G401.6 (cell line): Measurements from ENCODE around the gene RCAN2.

Experiments
- FAIRE-seq: peaks from 2 replicates; lab custom pipeline; 2012; peaks lifted over from hg19 to GRCh38; lab: Jason Lieb, UNC

RCAN2 gene

DNA sequence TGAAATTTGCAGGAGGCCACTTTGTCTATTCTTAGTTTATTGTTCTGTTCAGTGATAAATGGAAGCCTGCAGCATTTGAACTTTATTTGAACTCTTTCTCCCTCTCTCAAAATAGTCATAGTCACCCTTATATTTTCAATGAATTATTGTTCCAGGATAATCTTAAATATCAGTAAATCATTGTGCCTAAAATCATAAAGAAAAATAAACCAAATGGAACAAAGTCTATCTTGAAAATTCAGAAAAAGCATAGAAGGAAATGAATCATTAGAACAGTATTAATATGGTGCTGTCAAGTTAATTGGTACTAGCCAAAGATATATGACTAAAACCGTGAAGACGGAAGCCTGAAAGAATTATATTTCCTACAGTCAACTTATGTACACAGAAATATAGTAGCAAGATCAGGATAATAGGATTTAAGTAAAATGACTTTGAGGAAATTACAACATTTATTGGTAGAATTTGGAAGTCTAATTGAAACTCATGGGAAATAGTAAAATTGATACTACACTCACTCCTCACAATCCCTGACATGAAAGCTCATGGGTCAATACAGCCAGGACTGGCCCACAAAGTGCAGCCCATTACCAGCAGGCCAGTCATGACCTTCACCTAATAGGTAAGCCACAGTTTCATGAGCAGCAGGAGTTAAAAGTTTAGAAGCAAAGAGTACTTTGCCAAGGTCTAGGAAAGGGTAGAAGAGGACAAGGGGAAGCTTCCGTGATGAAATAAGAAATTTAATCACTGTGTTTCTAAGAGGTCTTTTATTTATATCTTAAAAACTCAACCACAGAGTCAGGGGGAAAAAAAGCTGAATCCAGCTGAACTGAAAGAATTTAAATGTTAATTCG lies 200.6 kb downstream of the RCAN2 start:
- FAIRE-seq, result no peak

DNA sequence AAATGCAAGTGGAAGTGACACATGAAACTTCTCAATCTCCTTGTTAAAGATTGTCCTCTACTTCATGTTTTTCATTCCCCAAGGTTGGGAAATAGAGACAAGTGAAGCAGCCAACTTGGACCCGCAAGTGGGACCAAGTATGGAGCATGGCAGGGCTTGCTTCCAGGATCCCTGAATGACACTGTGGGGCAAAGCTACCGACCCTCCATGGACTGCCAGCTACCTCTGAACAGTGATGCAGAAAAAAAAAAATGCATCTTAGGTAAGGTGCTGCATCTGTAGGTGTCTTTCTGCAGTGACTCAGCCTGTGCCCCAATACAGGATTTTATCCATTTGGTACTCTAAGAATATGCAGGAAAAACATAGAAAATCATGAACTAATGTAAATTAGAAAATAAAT lies 201.4 kb downstream of the RCAN2 start:
- FAIRE-seq, result no peak

DNA sequence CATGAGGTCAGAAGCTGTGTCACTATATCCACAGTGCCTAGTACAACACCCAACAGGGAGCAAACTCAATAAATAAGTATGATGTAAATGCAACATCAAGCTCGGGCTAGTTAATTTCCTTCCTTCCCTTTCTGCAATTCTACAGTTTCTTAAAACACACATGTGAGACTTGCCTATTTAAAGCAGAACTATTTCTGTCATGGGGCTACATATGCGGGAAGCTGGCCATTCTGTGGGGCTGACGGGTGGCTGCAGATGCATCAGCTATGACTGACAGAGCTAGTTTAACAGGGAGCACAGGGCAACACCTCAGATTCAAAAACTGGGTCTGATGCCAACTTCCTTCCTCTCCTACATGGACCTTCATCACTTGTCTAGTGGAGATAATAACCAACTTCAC lies 202.4 kb downstream of the RCAN2 start:
- no peak for FAIRE-seq

DNA sequence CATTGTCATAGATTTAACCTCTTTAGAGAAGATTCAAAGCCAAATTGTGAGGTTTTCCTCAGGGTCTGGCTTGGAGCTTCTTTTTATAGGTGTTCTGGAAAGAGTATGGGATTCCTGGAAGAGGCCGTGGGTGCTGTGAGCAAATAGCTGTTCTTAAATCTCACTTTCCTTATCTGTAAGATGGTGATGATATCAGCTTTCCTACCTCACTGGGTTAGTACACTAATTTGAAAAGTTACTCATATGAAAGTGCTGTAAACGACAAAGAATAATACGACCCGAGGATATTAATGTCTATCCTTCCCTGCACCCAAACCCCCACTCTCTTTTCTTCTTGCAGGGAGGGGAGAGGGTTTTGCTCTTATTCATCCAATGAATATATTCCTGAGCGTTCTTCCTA lies 203.6 kb downstream of the RCAN2 start:
- no peak for FAIRE-seq

DNA sequence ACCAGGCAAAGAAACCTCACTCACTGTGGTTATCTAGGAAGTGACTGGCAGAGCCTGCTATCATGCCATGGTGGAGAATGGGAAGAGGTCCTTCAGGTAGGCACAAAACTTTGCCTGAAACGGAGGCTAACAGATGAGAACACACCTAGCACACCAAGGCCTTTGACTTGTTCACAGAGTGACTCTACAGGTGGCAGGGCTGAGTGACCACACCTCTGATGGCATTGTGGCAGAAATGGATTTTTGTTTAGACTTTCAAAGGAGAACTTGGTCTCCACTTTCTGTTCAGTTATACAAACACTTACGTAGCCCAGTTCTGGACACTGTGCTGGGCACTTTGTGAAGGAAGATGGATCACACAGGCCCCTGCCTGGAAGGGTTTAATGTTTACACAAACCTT lies 204.2 kb downstream of the RCAN2 start:
- no peak for FAIRE-seq

DNA sequence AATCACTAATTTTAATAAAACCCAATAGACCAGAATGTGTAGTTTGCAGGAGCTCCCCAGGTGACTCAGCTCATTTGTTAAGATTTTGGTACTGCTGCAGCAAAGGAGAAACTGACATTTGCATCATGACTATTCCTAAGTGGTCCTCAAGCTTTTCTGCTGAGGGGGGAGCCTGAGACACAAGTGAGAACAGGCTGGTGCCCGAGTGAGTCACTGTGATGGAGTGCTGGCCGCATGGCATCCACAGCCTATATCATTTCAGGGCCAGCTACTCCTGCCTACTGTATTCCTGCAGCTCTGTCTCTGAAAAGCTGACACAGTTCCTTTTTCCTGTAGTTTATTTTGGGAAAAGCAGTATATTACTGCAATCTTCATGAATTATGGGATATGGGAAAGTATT lies 206.8 kb downstream of the RCAN2 start:
- FAIRE-seq, result no peak

DNA sequence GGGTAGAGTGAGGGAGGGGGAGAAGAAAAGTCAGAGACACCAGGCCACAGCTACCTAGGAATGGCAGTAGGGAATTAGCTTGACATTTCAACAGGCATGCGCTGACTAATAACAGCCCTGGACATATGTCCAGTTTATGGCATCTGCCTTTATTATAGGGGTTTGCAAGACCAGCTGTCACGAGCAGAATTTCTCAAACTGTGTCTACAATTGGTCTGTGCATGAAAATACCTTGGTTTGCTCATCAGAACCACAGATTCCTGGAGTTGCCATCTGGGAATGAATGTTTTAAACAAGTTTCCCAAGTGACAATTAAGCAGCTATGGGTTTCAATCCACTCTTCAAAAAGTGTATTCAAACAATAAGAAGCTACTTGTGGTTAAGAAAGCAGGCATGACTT lies 210.1 kb downstream of the RCAN2 start:
- FAIRE-seq, result no peak

DNA sequence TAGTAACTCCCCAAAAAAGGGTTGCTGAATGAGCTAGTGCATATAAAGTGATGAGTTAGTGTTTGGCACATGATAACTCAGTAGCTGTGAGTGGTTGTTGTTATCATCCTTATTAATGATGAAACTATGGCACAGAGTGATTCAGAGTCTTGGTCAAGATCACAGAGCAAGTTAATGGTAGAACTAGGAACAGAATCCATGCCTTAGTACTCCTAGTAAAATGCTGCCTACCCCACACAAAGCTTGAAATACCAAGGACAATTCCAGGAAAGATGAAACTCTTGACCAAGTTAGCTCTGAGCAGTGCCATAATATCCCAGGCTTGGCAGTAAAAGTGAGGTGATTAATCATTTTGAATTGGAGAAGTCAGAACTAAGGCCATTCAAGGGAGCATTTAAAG lies 211.4 kb downstream of the RCAN2 start:
- FAIRE-seq, result no peak

DNA sequence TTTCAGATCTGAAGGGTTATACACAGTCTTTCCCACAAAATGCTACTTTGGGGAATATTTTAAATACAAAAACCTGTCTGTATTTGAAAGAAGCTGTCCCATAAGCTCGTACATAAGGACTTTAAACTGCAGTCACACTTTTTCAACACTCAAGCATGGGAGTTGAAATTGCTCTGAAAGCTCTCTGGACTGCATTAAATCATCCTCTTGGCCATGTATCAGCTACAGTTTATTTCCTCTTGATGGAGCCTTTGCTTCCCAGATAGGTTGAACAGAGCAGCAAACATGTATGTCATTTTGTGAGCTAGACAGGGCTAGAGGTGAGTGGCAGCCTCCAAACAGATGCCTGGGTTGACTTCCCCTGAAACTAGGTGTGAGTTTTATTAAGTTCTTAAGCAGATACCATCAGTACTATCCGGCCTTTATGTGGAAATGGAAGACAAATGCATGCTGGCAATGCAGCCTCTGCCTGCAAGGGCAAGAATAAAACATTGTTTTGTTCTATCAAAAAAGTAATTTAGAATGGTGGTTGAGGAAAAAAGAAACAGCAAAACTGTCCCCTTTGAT lies 214.6 kb downstream of the RCAN2 start:
- FAIRE-seq, result no peak

DNA sequence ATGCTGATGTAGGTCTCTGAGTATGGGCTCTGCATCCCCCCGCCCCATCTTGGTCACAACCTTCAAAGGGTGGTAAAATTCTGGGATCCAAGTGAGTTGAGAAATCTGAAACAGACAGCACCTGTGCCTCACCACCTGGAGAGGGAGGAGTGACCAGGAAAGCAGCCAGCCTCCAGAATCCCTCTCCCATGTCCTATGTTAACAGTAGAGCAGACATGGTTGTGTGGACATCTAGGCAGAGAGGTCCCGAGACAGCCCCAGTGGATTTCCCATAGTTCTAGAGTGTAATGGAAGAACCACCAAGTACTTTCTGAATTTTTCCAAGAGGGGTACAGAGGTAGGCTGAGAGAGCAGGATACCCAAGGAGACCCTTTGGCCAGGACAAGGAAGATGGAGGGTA lies 216.7 kb downstream of the RCAN2 start:
- FAIRE-seq, result no peak

DNA sequence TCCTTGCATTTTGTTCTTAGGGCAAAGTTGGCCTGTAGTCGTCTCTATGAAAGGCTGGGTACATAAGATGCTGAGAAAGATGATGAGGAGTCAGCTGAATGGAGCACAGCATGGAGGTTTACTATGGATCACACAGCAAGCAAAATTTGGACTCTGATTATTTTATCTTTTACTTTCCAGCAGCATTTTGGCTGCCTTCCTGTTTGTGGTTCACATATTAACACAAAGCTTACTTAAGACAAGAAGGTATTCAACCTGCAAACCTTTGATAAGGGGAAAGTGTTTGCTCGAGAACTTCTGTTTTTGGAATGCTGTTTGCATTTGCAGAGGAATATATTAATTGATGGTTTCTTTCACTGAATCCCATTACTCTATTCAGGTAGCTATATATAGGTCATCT lies 217.3 kb downstream of the RCAN2 start:
- FAIRE-seq, result no peak

DNA sequence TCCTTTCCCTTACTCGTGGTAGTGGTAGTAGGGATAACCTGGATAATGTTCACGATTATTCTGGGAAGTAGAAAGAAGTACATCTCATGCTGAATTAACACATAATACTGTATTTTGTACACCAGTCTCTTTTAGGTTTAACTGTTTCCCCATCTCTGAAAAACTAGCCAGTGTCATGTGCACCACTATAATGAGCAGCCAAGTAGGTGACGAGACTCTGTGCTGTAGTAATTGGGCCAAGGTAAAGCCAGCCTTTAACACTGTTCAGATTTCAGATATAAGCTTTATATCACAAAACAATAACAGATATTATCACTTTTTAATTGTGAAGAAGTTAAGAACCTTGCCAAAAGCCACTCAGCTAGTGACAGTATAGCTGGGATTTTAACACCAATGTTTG lies 219.5 kb downstream of the RCAN2 start:
- no peak for FAIRE-seq

DNA sequence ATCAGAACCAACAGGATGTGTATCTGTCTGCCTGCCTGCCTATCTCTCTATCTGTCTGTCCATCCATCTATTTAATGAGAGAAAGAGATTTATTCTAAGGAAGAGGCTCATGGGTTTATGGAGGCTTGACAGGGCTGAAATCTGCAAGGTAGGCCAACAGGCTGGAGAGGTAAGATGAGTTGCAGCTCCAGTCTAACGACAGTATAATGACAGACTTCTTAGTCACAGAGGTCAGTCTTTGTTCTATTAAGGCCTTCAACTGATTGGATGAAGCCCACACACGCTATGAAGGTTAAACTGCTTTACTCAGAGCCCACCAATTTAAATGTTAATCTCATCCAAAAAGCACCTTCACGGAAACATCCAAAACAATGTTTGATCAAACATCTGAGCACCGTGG lies 220.1 kb downstream of the RCAN2 start:
- no peak for FAIRE-seq

DNA sequence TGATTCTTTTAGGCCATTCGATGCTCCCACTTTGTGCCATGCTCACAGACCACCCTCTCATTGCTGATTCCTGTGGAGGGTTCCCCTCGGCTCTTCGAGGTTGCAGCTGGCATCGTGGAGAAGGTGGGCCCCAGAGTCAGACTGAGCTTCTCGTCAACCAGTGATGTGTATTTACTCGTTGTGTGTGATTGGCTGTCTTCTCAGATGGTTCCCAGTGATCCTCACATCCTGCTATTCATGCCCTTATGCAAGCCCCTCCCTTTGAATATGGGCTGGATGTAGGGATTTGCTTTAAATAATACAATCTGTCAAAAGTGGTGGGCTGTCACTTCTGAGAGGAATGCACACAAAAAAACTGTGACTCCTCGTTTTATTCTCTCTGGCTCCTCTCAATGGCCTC lies 220.9 kb downstream of the RCAN2 start:
- FAIRE-seq, result no peak

DNA sequence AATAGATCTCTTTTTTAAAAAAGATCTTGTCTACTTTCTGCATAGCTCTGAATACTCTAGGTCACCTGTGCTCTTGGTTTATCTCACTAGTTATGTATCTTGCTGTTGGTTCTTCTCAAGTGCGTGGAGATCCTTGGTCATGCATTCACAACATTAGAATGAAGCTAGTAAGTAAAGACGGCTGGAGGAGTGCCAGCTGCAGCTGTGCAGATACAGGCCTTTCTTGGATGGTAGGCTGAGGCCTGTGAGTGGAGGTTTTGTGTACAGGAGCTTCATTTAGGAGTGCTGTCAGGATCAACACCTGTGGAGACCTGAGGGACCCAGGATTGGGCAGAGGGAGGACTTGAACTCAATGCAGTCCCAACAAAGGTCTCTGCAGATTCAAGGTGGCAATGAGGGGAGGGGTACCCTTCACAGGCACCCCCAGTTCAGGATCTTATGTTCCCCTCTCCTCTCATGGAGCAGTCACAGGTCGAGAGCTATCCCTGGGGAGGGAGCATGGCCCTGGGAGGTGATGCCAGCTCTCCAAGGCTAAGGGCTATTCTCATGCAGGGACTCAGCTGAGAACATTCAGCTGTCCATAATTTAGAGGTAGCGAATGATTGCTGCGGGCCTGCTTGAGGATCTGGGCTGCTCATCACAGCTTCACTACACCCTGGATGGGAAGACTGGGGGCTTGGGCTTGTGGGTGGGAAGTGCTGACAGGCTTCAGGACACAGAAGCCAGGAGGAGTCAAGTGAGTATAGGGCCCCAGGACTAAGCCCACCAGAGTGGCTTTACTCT lies 221.6 kb downstream of the RCAN2 start:
- FAIRE-seq, result no peak

DNA sequence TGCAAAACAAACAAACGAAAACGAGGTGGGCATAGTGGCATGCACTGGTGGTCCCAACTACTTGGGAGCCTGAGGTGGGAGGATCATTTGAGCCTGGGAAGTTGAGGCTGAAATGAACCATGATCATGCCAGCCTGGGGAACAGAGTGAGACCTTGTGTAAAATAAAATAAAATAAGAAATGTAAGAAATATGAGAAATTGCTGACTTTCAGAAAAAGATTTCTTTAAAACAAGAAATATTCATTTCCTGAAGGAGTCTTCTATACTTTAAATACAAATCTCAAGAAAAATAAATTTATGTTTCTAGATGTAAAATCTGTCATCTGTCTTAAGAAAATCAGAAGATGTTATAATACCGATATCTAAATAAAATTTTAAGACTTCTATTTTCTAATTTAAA lies 223.7 kb downstream of the RCAN2 start:
- FAIRE-seq, result no peak

DNA sequence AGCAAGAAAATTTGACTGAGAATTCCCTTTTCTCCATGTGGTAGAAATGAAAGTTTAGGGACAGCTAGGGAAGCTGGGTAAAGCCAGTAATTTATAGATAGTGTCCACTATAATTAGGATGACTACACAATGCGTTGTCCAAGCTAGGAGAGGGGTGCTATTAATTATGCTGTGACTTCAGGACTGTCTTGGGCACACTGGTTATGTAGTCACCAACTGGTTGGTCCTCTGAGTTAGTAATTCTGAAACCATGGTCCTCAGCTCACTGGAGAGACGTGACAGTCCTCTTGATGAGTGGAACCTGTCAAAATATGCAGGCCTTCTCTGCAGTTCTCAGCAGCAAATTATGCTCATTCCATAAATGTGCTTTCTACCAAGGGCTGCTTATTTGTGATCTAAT lies 225.9 kb downstream of the RCAN2 start:
- FAIRE-seq, result no peak

DNA sequence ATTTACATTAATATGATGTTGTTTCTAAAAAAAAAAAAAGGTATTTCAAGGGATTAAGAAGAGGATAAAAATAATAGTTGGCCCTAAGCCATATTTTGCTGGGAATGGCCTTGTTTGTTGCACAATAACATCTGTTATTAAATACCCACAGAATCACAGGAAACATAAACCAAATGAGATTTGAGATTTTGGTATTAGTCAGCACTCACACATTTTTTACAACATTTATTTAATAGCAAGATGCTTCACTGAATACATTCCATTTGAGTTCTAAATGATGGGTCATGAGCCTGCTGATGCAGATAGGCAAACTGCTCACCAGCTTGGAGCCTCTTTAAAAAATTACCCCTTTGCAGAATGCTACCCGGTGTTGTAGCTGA lies 227.6 kb downstream of the RCAN2 start:
- FAIRE-seq, result no peak

DNA sequence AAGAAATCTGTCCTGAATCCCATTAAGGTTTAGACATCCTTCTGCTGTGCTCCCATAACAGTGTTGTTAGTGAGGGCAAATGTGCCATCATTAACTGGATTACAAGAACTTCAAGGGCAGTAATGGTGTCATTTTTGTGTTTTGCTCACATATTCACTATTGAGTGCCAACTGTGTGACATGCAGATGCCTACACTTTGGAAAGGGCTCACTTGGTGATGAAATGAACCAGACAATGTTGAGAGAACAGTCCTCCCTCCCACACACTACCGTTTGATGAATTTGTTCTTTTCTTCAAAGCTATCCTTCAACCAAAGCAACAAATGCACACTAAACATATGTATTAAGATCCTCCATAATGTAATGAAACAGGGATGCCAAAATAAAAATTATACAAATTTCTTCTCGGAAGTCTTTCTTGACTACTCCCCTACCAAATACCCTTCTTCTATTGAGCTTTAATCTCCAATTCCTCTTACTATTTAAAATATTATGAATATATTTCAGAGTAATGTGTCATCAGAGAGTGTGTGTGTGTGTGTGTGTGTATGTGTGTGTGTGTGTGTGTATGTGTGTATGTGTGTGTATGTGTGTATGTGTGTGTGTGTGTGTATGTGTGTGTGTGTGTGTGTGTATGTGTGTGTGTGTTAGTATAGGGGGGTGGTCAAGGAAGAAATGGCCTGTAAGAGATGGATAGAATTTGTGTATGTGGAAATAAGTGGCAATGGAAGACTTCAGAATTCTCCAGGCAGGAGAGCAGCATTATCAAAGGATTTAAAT lies 228.1 kb downstream of the RCAN2 start:
- no peak for FAIRE-seq

DNA sequence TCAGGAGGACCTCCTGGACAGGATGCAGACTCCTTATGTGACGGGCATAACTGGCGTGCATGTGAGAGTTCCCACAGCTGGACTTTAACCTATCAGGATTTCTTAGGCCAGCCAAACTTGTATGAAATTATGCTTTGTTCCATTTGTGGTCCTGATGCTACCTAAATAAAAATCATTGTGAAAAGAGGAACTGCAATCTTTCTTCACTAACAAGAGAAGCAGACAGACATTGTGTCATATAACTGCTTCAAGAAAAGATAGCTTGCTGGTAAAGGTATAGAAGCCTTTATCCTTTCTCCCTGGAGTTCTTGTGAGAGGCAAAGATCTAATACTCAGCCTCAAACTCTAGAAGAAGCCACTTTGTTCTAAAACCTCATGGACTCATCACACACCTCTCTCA lies 233.0 kb downstream of the RCAN2 start:
- FAIRE-seq, result no peak

DNA sequence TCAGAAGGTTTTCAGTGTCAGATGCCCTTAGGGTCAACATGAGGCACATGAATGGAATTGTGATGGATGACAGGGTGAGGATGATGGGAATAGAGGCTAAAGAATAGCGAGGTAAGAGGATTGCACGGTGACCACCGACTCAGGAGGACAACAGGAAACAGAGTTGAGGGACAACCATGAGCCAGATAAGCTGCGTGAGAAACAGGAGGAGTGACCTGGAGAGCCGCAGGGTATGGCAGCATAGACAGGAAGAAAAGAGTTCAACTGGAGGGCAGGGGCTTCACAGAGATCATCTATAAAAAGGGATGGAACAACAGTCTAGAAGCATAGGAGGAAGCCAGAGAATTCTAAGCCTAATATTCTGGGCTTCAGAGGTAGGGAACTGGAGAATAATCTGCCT lies 235.7 kb downstream of the RCAN2 start:
- FAIRE-seq, result no peak

DNA sequence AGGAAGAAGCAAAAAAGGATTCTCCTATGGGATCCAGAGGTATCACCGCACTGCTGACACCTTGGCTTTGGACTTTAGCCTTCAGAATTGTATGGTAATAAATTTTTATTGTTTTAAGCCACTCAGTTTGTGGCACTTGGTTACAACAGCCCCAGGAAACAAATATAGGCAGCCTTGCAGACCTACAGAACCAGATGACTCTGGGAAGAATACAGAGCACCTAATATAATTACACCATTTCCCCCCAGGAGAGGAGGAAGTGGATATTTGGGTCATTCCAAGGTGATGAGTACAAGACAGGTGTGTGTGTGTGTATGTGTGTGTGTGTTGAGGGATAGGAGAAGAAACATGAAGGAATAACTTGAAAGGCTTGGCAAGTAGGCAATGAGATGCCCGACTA lies 236.3 kb downstream of the RCAN2 start:
- no peak for FAIRE-seq

DNA sequence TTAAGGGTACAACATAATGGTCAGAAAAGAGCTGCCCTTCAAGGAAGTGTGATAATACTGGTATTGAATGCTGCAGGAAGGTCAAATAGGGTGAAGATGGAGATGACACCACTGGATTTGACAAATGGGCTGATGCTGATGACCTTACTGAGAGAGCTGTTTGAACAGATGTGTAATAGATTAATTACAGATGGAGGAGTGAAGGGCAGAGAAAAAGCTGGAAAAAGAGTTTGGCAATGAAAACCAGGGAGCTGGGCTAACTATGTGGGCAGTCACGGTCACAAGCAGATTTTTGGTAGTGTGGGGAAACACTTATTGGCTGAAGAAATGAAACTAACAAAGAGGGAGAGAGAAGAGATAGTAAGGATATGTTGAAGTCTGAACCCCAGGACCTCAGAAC lies 236.9 kb downstream of the RCAN2 start:
- FAIRE-seq, result no peak
